ENCODE results near the gene DNM3.

GRCh38 chr1:171803461-171804022, 37.8 kb upstream of the DNM3 start:
- TF ChIP-seq POLR2A (IDR thresholded peaks at IDR 0.05; ENCODE audit: low read depth, low read length): no peak
- TF ChIP-seq CTCF (IDR thresholded peaks at IDR 0.05; ENCODE audit: extremely low read depth in 1 of 2, insufficient read depth in 1 of 2, low read depth in 1 of 2, low read length in 2 of 2): no peak
